ENCODE measurements around the gene SRRM4. TPM values are rescaled to one million over a fixed set of nuclear protein-coding genes. Genes with fewer than 3 reads are reported as not detected.

Gene SRRM4
- polyA plus RNA-seq, 1 donor (not counting 4 experiments of a cell fraction or from before 2014, with no cell fraction given): not detected

GRCh38 chr12:118982984-118983761 is 1.8 kb downstream of the SRRM4 start:
- Histone ChIP-seq H4K20me1 (ENCODE audit: control insufficient read depth, extremely low read depth, insufficient read depth, low read length) (no peaks in the 10 kb centered on the region), H3K79me2 (ENCODE audit: control insufficient read depth, insufficient read depth, low read length) (no peaks in the 10 kb centered on the region), H3K27ac (ENCODE audit: control insufficient read depth, insufficient read depth, low read length) (no peak overlapping the region), H2AFZ (ENCODE audit: control insufficient read depth, low read length) (no peak overlapping the region), H3K36me3 (ENCODE audit: control insufficient read depth in 2 of 2, extremely low read depth in 1 of 2, insufficient read depth in 2 of 2, low read length in 2 of 2) (no peaks in the 10 kb centered on the region), H3K9me1 (ENCODE audit: control insufficient read depth, extremely low read depth, insufficient read depth, low read length) (no peaks in the 10 kb centered on the region), H3K27me3 (ENCODE audit: control insufficient read depth, extremely low read depth, insufficient read depth, low read length) (peaks cover 13% of the 10 kb centered on the region), H3K4me3 (ENCODE audit: control insufficient read depth in 2 of 3, extremely low read depth in 1 of 3, insufficient read depth in 2 of 3, low read depth in 1 of 3, low read length in 3 of 3) (no peak overlapping the region), H3K9me3 (ENCODE audit: control insufficient read depth, low read depth, low read length) (no peaks in the 10 kb centered on the region), H3K9ac (ENCODE audit: control insufficient read depth, extremely low read depth, insufficient read depth, low read length) (no peak overlapping the region), H3K4me2 (ENCODE audit: control insufficient read depth, extremely low read depth, insufficient read depth, low read depth, low read length) (no peak overlapping the region), H3K4me1 (ENCODE audit: control insufficient read depth, extremely low read depth, insufficient read depth, low read length) (no peaks in the 10 kb centered on the region)
- TF ChIP-seq CTCF (optimal IDR thresholded peaks at IDR 0.05 in 1 of 3, IDR thresholded peaks at IDR 0.05 in 1 of 3, conservative IDR thresholded peaks at IDR 0.05 in 1 of 3; ENCODE audit: extremely low read depth in 1 of 3, insufficient read depth in 2 of 3, low read length in 3 of 3) (no peak), EZH2 (IDR thresholded peaks at IDR 0.05; ENCODE audit: low read length) (no peak)
- dilution Hi-C loops (cut with MboI; ENCODE audit: extremely low pct_ligation_motif_present, low sequenced_read_pairs): no loop called here
- DNase-seq (ENCODE audit: low read depth, low spot score): no peak
- FAIRE-seq: no peak

GRCh38 chr12:118984161-118984943 is 3.0 kb downstream of the SRRM4 start:
- H3K27me3 ChIP-seq (ENCODE audit: control insufficient read depth, extremely low read depth, insufficient read depth, low read length): peaks cover 13% of the 10 kb centered on the region
- no peaks in the 10 kb centered on the region for H3K79me2 ChIP-seq (ENCODE audit: control insufficient read depth, insufficient read depth, low read length)
- TF ChIP-seq EZH2 (IDR thresholded peaks at IDR 0.05; ENCODE audit: low read length): no peak
- TF ChIP-seq CTCF (optimal IDR thresholded peaks at IDR 0.05 in 1 of 3, IDR thresholded peaks at IDR 0.05 in 1 of 3, conservative IDR thresholded peaks at IDR 0.05 in 1 of 3; ENCODE audit: extremely low read depth in 1 of 3, insufficient read depth in 2 of 3, low read length in 3 of 3): no peak
- no peak overlapping the region for H3K9ac ChIP-seq (ENCODE audit: control insufficient read depth, extremely low read depth, insufficient read depth, low read length)
- no peak for FAIRE-seq
- H4K20me1 ChIP-seq (ENCODE audit: control insufficient read depth, extremely low read depth, insufficient read depth, low read length): no peaks in the 10 kb centered on the region
- no peaks in the 10 kb centered on the region for H3K4me1 ChIP-seq (ENCODE audit: control insufficient read depth, extremely low read depth, insufficient read depth, low read length)
- no peaks in the 10 kb centered on the region for H3K9me3 ChIP-seq (ENCODE audit: control insufficient read depth, low read depth, low read length)
- no peak for DNase-seq (ENCODE audit: low read depth, low spot score)
- no peaks in the 10 kb centered on the region for H3K9me1 ChIP-seq (ENCODE audit: control insufficient read depth, extremely low read depth, insufficient read depth, low read length)
- H3K4me2 ChIP-seq (ENCODE audit: control insufficient read depth, extremely low read depth, insufficient read depth, low read depth, low read length): no peak overlapping the region
- H2AFZ ChIP-seq (ENCODE audit: control insufficient read depth, low read length): no peak overlapping the region
- dilution Hi-C loops (cut with MboI; ENCODE audit: extremely low pct_ligation_motif_present, low sequenced_read_pairs): no loop called here
- H3K4me3 ChIP-seq (ENCODE audit: control insufficient read depth in 2 of 3, extremely low read depth in 1 of 3, insufficient read depth in 2 of 3, low read depth in 1 of 3, low read length in 3 of 3): no peak overlapping the region
- H3K36me3 ChIP-seq (ENCODE audit: control insufficient read depth in 2 of 2, extremely low read depth in 1 of 2, insufficient read depth in 2 of 2, low read length in 2 of 2): no peaks in the 10 kb centered on the region
- no peak overlapping the region for H3K27ac ChIP-seq (ENCODE audit: control insufficient read depth, insufficient read depth, low read length)

All from keratinocyte (primary cell).